ENCODE measurements around the gene RECK. TPM values are rescaled to one million over a fixed set of nuclear protein-coding genes. Genes with fewer than 3 reads are reported as not detected.
A peak's percentile ranks its signal among the peaks of the same experiment; 100 is the strongest.

RECK gene
- total RNA-seq, 1 experiment from 2014 or later = 2.6 TPM

DNA sequence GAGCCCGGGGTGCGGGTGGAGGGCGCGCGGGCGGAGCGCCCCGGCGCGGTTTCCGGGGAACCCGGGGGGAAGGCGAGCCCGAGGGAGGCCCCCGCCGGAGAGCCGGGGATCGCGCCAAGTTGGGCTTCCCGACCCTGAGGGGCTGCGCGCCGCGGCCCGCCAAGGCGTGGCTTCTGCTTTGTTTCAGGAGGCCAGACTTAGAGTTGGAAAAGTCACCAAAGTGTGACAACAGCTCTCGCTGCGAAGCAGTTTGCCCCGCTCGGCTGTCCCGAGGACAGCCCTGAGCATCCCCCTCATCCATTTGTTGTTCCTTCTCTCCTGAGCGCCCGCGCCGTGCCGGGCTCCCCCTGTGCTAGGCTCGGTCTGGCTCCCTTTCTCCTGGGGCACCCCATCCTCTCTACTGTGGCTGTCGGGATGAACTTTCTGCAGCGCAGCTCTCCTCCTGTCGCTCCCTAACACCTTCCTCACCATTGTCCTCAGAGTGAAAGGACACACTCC lies 100.2 kb downstream of the RECK start:
- H3K27ac ChIP-seq (ENCODE audit: low read length) = no peak overlapping the region
- H3K4me1 ChIP-seq (ENCODE audit: low read length) = peaks cover 16% of the 10 kb centered on the region
- no peaks in the 10 kb centered on the region; the same call in 1 of the 2 replicates for H4K20me1 ChIP-seq (ENCODE audit: insufficient read depth, low read depth, low read length)
- peak overlapping the region; percentile 74 for H3K9ac ChIP-seq (ENCODE audit: low read length)
- H3K27me3 ChIP-seq (ENCODE audit: low read length) = peaks cover 3% of the 10 kb centered on the region; the same call in 1 of the 2 replicates
- H3K36me3 ChIP-seq (ENCODE audit: insufficient read depth, low read length) = no peaks in the 10 kb centered on the region
- DNase-seq = no peak
- peak overlapping the region; percentile 75; the same call in 1 of the 2 replicates for H2AFZ ChIP-seq (ENCODE audit: low read length)
- H3K9me3 ChIP-seq (ENCODE audit: low read length) = no peaks in the 10 kb centered on the region
- H3K4me2 ChIP-seq (ENCODE audit: low read depth, low read length, poor library complexity, severe bottlenecking) = peak overlapping the region; percentile 97
- peak overlapping the region; percentile 79 for H3K4me3 ChIP-seq (ENCODE audit: low read length)
- no peaks in the 10 kb centered on the region for H3K9me2 ChIP-seq (replicated peaks; ENCODE audit: insufficient read depth, low read length)
- H3K79me2 ChIP-seq (ENCODE audit: low read length) = no peaks in the 10 kb centered on the region

DNA sequence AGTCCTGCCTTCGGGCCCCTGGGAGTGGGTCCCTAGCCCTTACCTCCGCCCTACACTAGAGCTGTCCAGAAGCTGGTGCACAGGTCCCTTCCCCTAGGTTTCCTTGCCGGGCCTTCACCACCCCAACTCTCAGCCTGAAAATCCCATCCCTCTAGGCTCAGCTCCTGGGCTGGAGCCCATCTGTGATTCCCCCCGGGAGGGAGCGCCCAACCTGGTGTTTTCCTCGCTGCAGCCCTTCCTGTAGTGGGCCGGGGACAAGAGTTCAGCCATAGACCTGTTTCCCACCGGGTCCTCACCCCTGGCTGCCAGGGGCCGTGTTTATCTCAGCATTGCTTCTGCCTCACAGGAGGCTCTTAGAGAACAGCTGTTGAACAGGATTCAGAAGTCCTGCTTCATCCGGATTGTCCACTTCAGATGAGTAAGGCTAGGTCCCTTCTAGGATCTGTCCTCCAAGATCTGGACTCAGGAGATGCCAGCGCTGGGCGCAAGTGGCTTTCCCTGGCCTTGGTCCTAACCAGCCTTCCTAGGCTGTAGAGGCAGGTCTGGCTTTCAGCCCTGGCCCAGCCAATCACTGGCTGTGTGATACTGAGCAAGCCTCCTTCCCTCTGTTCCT lies 100.8 kb downstream of the RECK start:
- H3K9me2 ChIP-seq (replicated peaks; ENCODE audit: insufficient read depth, low read length) = no peaks in the 10 kb centered on the region
- peak overlapping the region; percentile 97 for H3K4me2 ChIP-seq (ENCODE audit: low read depth, low read length, poor library complexity, severe bottlenecking)
- no peaks in the 10 kb centered on the region for H3K79me2 ChIP-seq (ENCODE audit: low read length)
- H3K36me3 ChIP-seq (ENCODE audit: insufficient read depth, low read length) = no peaks in the 10 kb centered on the region
- peaks cover 3% of the 10 kb centered on the region; the same call in 1 of the 2 replicates for H3K27me3 ChIP-seq (ENCODE audit: low read length)
- no peaks in the 10 kb centered on the region; the same call in 1 of the 2 replicates for H4K20me1 ChIP-seq (ENCODE audit: insufficient read depth, low read depth, low read length)
- H3K9ac ChIP-seq (ENCODE audit: low read length) = peak overlapping the region; percentile 74
- no peak overlapping the region for H2AFZ ChIP-seq (ENCODE audit: low read length)
- H3K9me3 ChIP-seq (ENCODE audit: low read length) = no peaks in the 10 kb centered on the region
- H3K27ac ChIP-seq (ENCODE audit: low read length) = no peak overlapping the region
- peak overlapping the region; percentile 79 for H3K4me3 ChIP-seq (ENCODE audit: low read length)
- peaks cover 16% of the 10 kb centered on the region for H3K4me1 ChIP-seq (ENCODE audit: low read length)
- DNase-seq = no peak

DNA sequence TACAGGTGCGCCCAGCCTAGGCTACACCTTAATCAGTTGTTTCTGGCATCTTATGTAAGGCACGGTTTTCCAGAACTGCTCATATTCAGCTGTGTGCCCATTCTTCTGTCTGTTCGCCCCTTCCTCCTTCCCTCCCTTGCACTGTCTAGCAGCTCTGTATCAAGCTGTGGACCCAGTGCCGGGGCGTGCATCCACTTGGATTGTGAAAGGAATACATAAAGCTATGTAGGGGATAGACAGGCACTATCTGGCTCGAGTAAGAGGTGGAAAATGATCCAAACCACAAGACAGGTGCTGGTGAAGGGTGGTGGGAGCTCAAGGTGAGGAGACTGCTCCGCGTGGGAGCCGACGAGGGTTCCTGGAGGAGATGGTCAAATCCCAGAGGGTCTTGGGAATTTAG lies 101.8 kb downstream of the RECK start:
- Histone ChIP-seq H3K27ac (ENCODE audit: low read length) (no peak overlapping the region), H3K4me1 (ENCODE audit: low read length) (peaks cover 21% of the 10 kb centered on the region)

DNA sequence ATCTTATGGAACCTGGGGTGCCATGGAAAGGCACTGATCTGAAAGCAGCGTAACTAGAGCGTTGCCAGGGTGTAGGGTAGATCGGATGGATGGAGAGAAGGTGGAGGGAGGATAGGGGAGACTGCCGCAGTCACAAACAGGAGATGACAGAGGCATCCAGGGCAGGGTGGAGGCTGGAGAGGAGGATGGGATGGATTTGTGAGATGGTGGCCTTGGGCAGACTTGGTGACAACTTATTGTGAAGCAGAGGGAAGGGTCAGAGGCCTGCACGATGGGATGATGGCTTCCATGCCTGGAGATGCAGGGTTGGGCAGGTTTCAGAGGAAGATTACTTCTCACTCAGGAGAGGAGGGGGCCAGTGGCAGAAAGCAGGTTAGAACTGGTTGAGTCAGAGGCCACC lies 102.2 kb downstream of the RECK start:
- Histone ChIP-seq H3K36me3 (ENCODE audit: insufficient read depth, low read length) (no peaks in the 10 kb centered on the region), H3K4me2 (ENCODE audit: low read depth, low read length, poor library complexity, severe bottlenecking) (no peak overlapping the region), H3K27me3 (ENCODE audit: low read length) (peaks cover 3% of the 10 kb centered on the region; the same call in 1 of the 2 replicates), H3K9ac (ENCODE audit: low read length) (no peak overlapping the region), H3K9me2 (replicated peaks; ENCODE audit: insufficient read depth, low read length) (no peaks in the 10 kb centered on the region), H3K79me2 (ENCODE audit: low read length) (no peaks in the 10 kb centered on the region), H3K4me1 (ENCODE audit: low read length) (peaks cover 21% of the 10 kb centered on the region), H3K9me3 (ENCODE audit: low read length) (no peaks in the 10 kb centered on the region), H2AFZ (ENCODE audit: low read length) (no peak overlapping the region), H3K27ac (ENCODE audit: low read length) (no peak overlapping the region), H4K20me1 (ENCODE audit: insufficient read depth, low read depth, low read length) (no peaks in the 10 kb centered on the region; the same call in 1 of the 2 replicates), H3K4me3 (ENCODE audit: low read length) (no peak overlapping the region)
- DNase-seq = peak; percentile 31

More for the DNA sequence above, 101.8 kb downstream of the RECK start:
- H3K9ac ChIP-seq (ENCODE audit: low read length) = no peak overlapping the region
- H4K20me1 ChIP-seq (ENCODE audit: insufficient read depth, low read depth, low read length) = no peaks in the 10 kb centered on the region; the same call in 1 of the 2 replicates
- no peaks in the 10 kb centered on the region for H3K79me2 ChIP-seq (ENCODE audit: low read length)
- no peak overlapping the region for H2AFZ ChIP-seq (ENCODE audit: low read length)
- H3K9me3 ChIP-seq (ENCODE audit: low read length) = no peaks in the 10 kb centered on the region
- peak; percentile 6 for DNase-seq
- H3K36me3 ChIP-seq (ENCODE audit: insufficient read depth, low read length) = no peaks in the 10 kb centered on the region
- no peak overlapping the region for H3K4me2 ChIP-seq (ENCODE audit: low read depth, low read length, poor library complexity, severe bottlenecking)
- H3K9me2 ChIP-seq (replicated peaks; ENCODE audit: insufficient read depth, low read length) = no peaks in the 10 kb centered on the region
- peaks cover 3% of the 10 kb centered on the region; the same call in 1 of the 2 replicates for H3K27me3 ChIP-seq (ENCODE audit: low read length)
- H3K4me3 ChIP-seq (ENCODE audit: low read length) = no peak overlapping the region

DNA sequence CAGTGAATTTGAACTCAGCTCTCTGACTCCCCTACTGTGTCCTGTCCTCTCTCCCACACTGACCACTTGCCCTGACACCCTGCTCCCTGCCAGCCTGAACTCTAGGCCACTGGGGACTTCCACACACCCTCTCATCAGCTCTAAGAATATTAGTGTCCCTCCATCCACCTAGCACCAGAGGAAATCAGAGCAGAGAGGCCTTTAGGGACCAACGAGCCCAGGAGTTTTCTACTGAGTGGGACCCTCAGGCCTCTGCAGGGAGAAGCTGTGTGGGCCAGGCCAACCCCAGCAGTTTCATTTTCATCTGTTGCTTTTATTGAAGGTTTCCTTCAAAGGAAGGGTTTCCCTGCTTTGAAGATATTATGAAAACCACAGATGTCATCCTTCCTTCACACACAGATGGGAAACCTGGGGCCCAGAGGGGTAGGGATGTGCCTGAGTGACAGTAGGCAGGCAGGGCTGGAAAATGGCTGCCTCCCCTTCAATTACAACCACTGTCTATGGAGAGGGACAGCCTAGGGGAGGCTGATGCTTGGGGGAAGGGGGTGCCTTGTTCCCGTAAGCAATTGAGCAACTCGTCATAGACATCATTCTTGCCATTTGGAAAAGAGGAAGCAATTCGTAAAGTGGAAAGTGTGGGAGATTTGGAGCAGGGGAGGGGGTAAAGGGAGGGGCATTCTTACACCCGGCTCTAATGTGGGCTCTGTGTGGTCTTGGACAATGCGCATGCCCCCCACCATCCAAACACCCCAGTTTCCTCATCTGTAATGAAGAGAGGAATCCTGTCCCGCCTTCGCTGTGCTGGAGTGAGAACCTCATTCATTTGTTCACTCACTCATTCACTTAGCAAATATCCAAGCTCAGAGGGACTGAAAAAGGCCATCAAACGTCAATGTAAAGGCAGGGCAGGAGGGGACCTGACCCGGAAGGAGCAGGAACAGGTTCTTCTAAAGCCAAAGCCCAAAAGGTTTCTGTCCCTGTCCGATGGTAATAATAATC lies 103.7 kb downstream of the RECK start:
- no peaks in the 10 kb centered on the region for H3K9me2 ChIP-seq (replicated peaks; ENCODE audit: insufficient read depth, low read length)
- peaks cover 3% of the 10 kb centered on the region; the same call in 1 of the 2 replicates for H3K27me3 ChIP-seq (ENCODE audit: low read length)
- no peaks in the 10 kb centered on the region for H3K79me2 ChIP-seq (ENCODE audit: low read length)
- no peaks in the 10 kb centered on the region for H3K36me3 ChIP-seq (ENCODE audit: insufficient read depth, low read length)
- H3K9me3 ChIP-seq (ENCODE audit: low read length) = no peaks in the 10 kb centered on the region
- H3K4me2 ChIP-seq (ENCODE audit: low read depth, low read length, poor library complexity, severe bottlenecking) = no peak overlapping the region
- no peak overlapping the region for H3K27ac ChIP-seq (ENCODE audit: low read length)
- DNase-seq = peak; percentile 36
- no peak overlapping the region for H2AFZ ChIP-seq (ENCODE audit: low read length)
- H3K4me3 ChIP-seq (ENCODE audit: low read length) = no peak overlapping the region
- no peaks in the 10 kb centered on the region; the same call in 1 of the 2 replicates for H4K20me1 ChIP-seq (ENCODE audit: insufficient read depth, low read depth, low read length)
- H3K9ac ChIP-seq (ENCODE audit: low read length) = no peak overlapping the region
- peaks cover 21% of the 10 kb centered on the region for H3K4me1 ChIP-seq (ENCODE audit: low read length)

DNA sequence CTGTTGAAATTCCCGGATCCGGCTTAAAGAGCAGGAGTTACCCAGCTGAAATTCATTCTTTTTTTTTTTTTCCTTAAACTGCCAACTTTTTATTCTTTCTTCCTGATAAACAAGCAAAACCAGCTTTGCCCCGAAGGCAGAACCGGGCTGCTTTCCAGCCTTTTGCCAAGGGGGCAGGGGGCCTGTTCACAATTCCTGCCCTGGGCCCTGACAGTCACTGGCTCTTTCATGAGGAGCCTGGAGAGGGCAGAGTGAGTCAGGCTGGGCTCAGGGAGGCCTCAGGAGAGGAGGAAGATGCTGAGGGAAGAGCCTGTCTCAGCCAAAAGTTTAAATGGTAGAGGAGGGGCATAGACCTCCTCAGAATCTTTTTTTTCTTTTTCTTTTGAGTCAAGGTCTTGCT lies 104.6 kb downstream of the RECK start:
- H3K4me2 ChIP-seq (ENCODE audit: low read depth, low read length, poor library complexity, severe bottlenecking) = no peak overlapping the region
- no peaks in the 10 kb centered on the region; the same call in 1 of the 2 replicates for H4K20me1 ChIP-seq (ENCODE audit: insufficient read depth, low read depth, low read length)
- no peak overlapping the region for H2AFZ ChIP-seq (ENCODE audit: low read length)
- H3K9me3 ChIP-seq (ENCODE audit: low read length) = no peaks in the 10 kb centered on the region
- no peak overlapping the region for H3K27ac ChIP-seq (ENCODE audit: low read length)
- H3K4me3 ChIP-seq (ENCODE audit: low read length) = no peak overlapping the region
- no peak overlapping the region for H3K9ac ChIP-seq (ENCODE audit: low read length)
- no peaks in the 10 kb centered on the region for H3K79me2 ChIP-seq (ENCODE audit: low read length)
- H3K27me3 ChIP-seq (ENCODE audit: low read length) = peaks cover 3% of the 10 kb centered on the region; the same call in 1 of the 2 replicates
- peaks cover 14% of the 10 kb centered on the region for H3K4me1 ChIP-seq (ENCODE audit: low read length)
- H3K36me3 ChIP-seq (ENCODE audit: insufficient read depth, low read length) = no peaks in the 10 kb centered on the region
- DNase-seq = peak; percentile 22
- H3K9me2 ChIP-seq (replicated peaks; ENCODE audit: insufficient read depth, low read length) = no peaks in the 10 kb centered on the region

DNA sequence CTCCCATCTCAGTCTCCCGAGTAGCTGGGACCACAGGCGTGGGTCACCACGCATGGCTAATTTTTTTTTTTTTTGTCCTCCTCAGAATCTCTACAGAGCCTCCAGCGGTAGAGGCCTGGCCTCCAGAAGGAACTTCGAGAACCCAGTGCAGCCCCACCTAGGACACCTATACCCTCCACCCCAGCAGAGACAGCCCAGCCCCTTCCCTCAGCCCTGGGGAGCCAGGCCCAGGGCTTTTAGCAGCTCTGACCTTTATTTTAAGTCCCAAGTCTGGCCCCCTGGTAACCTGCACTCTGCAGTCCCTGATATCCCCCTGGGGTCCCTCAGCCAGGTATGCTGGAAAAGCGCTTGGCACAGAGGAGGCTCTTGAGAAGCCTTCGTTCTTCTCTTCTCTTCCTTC lies 105.0 kb downstream of the RECK start:
- no peaks in the 10 kb centered on the region; the same call in 1 of the 2 replicates for H4K20me1 ChIP-seq (ENCODE audit: insufficient read depth, low read depth, low read length)
- no peaks in the 10 kb centered on the region for H3K79me2 ChIP-seq (ENCODE audit: low read length)
- H3K9ac ChIP-seq (ENCODE audit: low read length) = no peak overlapping the region
- DNase-seq = peak; percentile 5
- H3K9me3 ChIP-seq (ENCODE audit: low read length) = no peaks in the 10 kb centered on the region
- no peak overlapping the region for H3K4me2 ChIP-seq (ENCODE audit: low read depth, low read length, poor library complexity, severe bottlenecking)
- H3K36me3 ChIP-seq (ENCODE audit: insufficient read depth, low read length) = no peaks in the 10 kb centered on the region
- H2AFZ ChIP-seq (ENCODE audit: low read length) = no peak overlapping the region
- no peak overlapping the region for H3K4me3 ChIP-seq (ENCODE audit: low read length)
- H3K4me1 ChIP-seq (ENCODE audit: low read length) = peaks cover 12% of the 10 kb centered on the region
- peaks cover 3% of the 10 kb centered on the region; the same call in 1 of the 2 replicates for H3K27me3 ChIP-seq (ENCODE audit: low read length)
- no peaks in the 10 kb centered on the region for H3K9me2 ChIP-seq (replicated peaks; ENCODE audit: insufficient read depth, low read length)
- H3K27ac ChIP-seq (ENCODE audit: low read length) = no peak overlapping the region
